Sigmoid colon (tissue), 4 donors: Measurements from ENCODE around the gene CTIF.

Experiments
- EP300 ChIP-seq, 4 donors: sonication (generic); formaldehyde crosslinking; IDR thresholded peaks; one replicate each; pipeline ENCODE4 v1.6.1; 2017; ENCODE audit warnings: antibody characterized with exemption in 4 of 4
- POLR2A ChIP-seq, 2 donors: fragments of 450-650 bp; IDR thresholded peaks; one replicate each; pipeline ENCODE4 v1.6.1; 2016; ENCODE audit warnings: antibody characterized with exemption in 2 of 2, mild to moderate bottlenecking in 2 of 2, moderate library complexity in 2 of 2
- POLR2AphosphoS5 ChIP-seq, 4 donors: sonication (generic); formaldehyde crosslinking; IDR thresholded peaks; one replicate each; pipeline ENCODE4 v1.6.1; 2017; ENCODE audit warnings: antibody characterized with exemption in 4 of 4
- TF ChIP-seq, protein P1 (sequence below), 4 experiments: fragments of 450-650 bp in 3 of 4; fragments of 200-600 bp in 1 of 4; IDR thresholded peaks; one replicate each; pipeline ENCODE4 v1.5.1; 2016 to 2019; ENCODE audit warnings: antibody characterized with exemption in 4 of 4, mild to moderate bottlenecking in 3 of 4, moderate library complexity in 2 of 4

GRCh38 chr18:48661421-48661820 is 122.6 kb downstream of the CTIF start:
- TF ChIP-seq, protein P1, sequence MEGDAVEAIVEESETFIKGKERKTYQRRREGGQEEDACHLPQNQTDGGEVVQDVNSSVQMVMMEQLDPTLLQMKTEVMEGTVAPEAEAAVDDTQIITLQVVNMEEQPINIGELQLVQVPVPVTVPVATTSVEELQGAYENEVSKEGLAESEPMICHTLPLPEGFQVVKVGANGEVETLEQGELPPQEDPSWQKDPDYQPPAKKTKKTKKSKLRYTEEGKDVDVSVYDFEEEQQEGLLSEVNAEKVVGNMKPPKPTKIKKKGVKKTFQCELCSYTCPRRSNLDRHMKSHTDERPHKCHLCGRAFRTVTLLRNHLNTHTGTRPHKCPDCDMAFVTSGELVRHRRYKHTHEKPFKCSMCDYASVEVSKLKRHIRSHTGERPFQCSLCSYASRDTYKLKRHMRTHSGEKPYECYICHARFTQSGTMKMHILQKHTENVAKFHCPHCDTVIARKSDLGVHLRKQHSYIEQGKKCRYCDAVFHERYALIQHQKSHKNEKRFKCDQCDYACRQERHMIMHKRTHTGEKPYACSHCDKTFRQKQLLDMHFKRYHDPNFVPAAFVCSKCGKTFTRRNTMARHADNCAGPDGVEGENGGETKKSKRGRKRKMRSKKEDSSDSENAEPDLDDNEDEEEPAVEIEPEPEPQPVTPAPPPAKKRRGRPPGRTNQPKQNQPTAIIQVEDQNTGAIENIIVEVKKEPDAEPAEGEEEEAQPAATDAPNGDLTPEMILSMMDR (IDR thresholded peaks at IDR 0.05): no peak
- TF ChIP-seq POLR2AphosphoS5 (IDR thresholded peaks at IDR 0.05) (no peak), POLR2A (IDR thresholded peaks at IDR 0.05) (no peak), EP300 (IDR thresholded peaks at IDR 0.05) (no peak)
